Measurements from ENCODE around the gene ATR.

DNA sequence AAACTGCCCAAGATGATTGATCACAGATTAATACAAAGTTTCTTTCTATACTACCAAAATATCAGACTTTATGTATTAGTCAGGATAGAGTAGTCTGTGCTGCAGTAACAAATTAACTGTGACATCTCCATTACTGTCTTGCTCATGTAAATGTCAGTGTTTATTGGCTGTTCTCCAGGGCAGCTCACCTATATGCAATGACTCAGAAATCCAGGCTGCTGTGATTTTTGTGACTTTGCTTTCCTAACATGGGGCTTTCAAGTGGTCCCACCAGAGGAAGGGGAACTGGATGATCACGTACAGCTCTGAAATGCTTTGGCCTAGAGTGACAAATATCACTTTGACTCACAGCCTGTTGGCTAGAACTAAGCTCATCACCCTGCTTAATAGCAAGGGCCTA lies 30.6 kb upstream of the ATR start:
- TF ChIP-seq, protein P1, sequence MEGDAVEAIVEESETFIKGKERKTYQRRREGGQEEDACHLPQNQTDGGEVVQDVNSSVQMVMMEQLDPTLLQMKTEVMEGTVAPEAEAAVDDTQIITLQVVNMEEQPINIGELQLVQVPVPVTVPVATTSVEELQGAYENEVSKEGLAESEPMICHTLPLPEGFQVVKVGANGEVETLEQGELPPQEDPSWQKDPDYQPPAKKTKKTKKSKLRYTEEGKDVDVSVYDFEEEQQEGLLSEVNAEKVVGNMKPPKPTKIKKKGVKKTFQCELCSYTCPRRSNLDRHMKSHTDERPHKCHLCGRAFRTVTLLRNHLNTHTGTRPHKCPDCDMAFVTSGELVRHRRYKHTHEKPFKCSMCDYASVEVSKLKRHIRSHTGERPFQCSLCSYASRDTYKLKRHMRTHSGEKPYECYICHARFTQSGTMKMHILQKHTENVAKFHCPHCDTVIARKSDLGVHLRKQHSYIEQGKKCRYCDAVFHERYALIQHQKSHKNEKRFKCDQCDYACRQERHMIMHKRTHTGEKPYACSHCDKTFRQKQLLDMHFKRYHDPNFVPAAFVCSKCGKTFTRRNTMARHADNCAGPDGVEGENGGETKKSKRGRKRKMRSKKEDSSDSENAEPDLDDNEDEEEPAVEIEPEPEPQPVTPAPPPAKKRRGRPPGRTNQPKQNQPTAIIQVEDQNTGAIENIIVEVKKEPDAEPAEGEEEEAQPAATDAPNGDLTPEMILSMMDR (IDR thresholded peaks at IDR 0.05; ENCODE audit: insufficient read depth, low read depth, low read length) = no peak
- no peak for TF ChIP-seq EZH2 (IDR thresholded peaks at IDR 0.05; ENCODE audit: insufficient read depth, low read length)

Measured in astrocyte (in vitro differentiated cells and primary cell).